Endothelial cell of umbilical vein (primary cell): Measurements from ENCODE around the gene SFPQ. TPM values are rescaled to one million over a fixed set of nuclear protein-coding genes. Genes with fewer than 3 reads are reported as not detected.

Experiments used
- BruUV-seq: library from RNA; stranded (reverse); fragments of 400-500 nt; replicated peaks from 2 replicates; lab custom pipeline; 2021; lab: Mats Ljungman, UMichigan
- CTCF ChIA-PET: fragments of 300-600, 350-600 bp; sonication (Branson Sonifier 250); formaldehyde crosslinking; loops from one replicate; lab custom pipeline; 2021; ENCODE audit warnings: antibody characterized with exemption, inconsistent platforms; lab: Charles Lee
- POLR2A ChIA-PET: fragments of 300-600, 350-600 bp; sonication (Branson Sonifier 250); formaldehyde crosslinking; loops from one replicate; lab custom pipeline; 2021; ENCODE audit warnings: antibody characterized with exemption, inconsistent platforms; lab: Charles Lee
- DNase-seq: peaks from one replicate; pipeline ENCODE4 v3.0.0-alpha.2; 2011; ENCODE audit warnings: low read depth, low spot score
- FAIRE-seq: peaks from 2 replicates; lab custom pipeline; 2011; peaks lifted over from hg19 to GRCh38; lab: Jason Lieb, UNC
- H2AFZ ChIP-seq: 2 replicates; pipeline ENCODE4 v1.6.0; 2012; ENCODE audit warnings: low read depth, low read length, control low read depth, inconsistent platforms
- H3K27ac ChIP-seq: 2 replicates; pipeline ENCODE4 v1.5.1; 2011; ENCODE audit warnings: low read depth, mild to moderate bottlenecking, control low read depth, low read length, moderate library complexity; ENCODE audit not compliant: insufficient read depth
- H3K27me3 ChIP-seq, 2 experiments: 2 replicates each; pipeline versions ENCODE4 v1.6.0 to v1.6.1; 2011; ENCODE audit warnings: low read length in 2 of 2, mixed read lengths in 1 of 2; ENCODE audit not compliant: control insufficient read depth in 2 of 2, insufficient read depth in 2 of 2
- H3K36me3 ChIP-seq, 2 experiments: 2 replicates in 1 of 2; 3 replicates in 1 of 2; pipeline ENCODE4 v1.5.1; 2011; ENCODE audit warnings: low read length in 2 of 2, mild to moderate bottlenecking in 1 of 2, moderate library complexity in 1 of 2; ENCODE audit not compliant: control insufficient read depth in 2 of 2, insufficient read depth in 2 of 2; ENCODE audit errors: extremely low read depth in 1 of 2
- H3K4me1 ChIP-seq: 3 replicates; pipeline ENCODE4 v1.5.1; 2011; ENCODE audit warnings: mild to moderate bottlenecking, low read length; ENCODE audit not compliant: control insufficient read depth, insufficient read depth; ENCODE audit errors: extremely low read depth
- H3K4me2 ChIP-seq: 2 replicates; pipeline ENCODE4 v1.6.1; 2011; ENCODE audit warnings: low read length, control low read depth, mixed read lengths; ENCODE audit not compliant: insufficient read depth
- H3K4me3 ChIP-seq, 3 experiments: fragments of 200-600 bp in 1 of 3; sonication (generic), shearing (Covaris generic) in 1 of 3; replicated peaks in 1 of 3; 2 replicates each; pipeline ENCODE4 v1.5.1; 2011 to 2016; ENCODE audit warnings: control low read depth in 3 of 3, low read length in 3 of 3, mild to moderate bottlenecking in 2 of 3, inconsistent platforms in 1 of 3, low read depth in 1 of 3, moderate library complexity in 1 of 3; ENCODE audit not compliant: insufficient read depth in 1 of 3
- H3K79me2 ChIP-seq: 2 replicates; pipeline ENCODE4 v1.6.0; 2012; ENCODE audit warnings: low read length, inconsistent platforms; ENCODE audit not compliant: control insufficient read depth, insufficient read depth
- H3K9ac ChIP-seq: replicated peaks from 2 replicates; pipeline ENCODE3; 2011; ENCODE audit warnings: low read length, control low read depth; ENCODE audit not compliant: insufficient read depth; ENCODE audit errors: extremely low read depth
- H3K9me1 ChIP-seq: replicated peaks from 3 replicates; pipeline ENCODE4 v1.6.0; 2011; ENCODE audit warnings: mild to moderate bottlenecking, low read length; ENCODE audit not compliant: control insufficient read depth, insufficient read depth; ENCODE audit errors: extremely low read depth
- H3K9me3 ChIP-seq: replicated peaks from 2 replicates; pipeline ENCODE4 v1.5.1; 2012; ENCODE audit warnings: low read length, inconsistent platforms; ENCODE audit not compliant: control insufficient read depth, insufficient read depth
- H4K20me1 ChIP-seq: replicated peaks from 2 replicates; pipeline ENCODE3; 2011; ENCODE audit warnings: mild to moderate bottlenecking, low read length; ENCODE audit not compliant: control insufficient read depth, insufficient read depth; ENCODE audit errors: extremely low read depth
- EZH2 ChIP-seq: IDR thresholded peaks from 2 replicates; pipeline ENCODE4 v1.6.1; 2012; ENCODE audit warnings: borderline replicate concordance, low read depth, mild to moderate bottlenecking, moderate library complexity, low read length, inconsistent platforms; ENCODE audit not compliant: severe bottlenecking
- FOS ChIP-seq: IDR thresholded peaks from 2 replicates; pipeline ENCODE4 v1.6.1; 2011; ENCODE audit warnings: mild to moderate bottlenecking, low read length, moderate library complexity, borderline replicate concordance; ENCODE audit not compliant: insufficient read depth
- GATA2 ChIP-seq: IDR thresholded peaks from 2 replicates; pipeline ENCODE4 v1.7.0; 2011; ENCODE audit warnings: low read depth, mild to moderate bottlenecking, moderate library complexity, mixed read lengths, low read length; ENCODE audit not compliant: insufficient read length, insufficient read depth
- JUN ChIP-seq: IDR thresholded peaks from 2 replicates; pipeline ENCODE4 v1.6.1; 2011; ENCODE audit warnings: borderline replicate concordance, low read depth; ENCODE audit not compliant: insufficient read length, insufficient read depth
- MYC ChIP-seq: IDR thresholded peaks from one replicate; pipeline ENCODE4 v1.6.1; 2011; ENCODE audit warnings: mild to moderate bottlenecking, low read depth, low read length
- POLR2A ChIP-seq: IDR thresholded peaks from 2 replicates; pipeline ENCODE4 v1.6.1; 2012; ENCODE audit warnings: low read depth, mild to moderate bottlenecking, control low read depth, low read length
- POLR2AphosphoS5 ChIP-seq: IDR thresholded peaks from 2 replicates; pipeline ENCODE4 v1.6.1; 2012; ENCODE audit warnings: low read depth, mild to moderate bottlenecking, control low read depth, low read length, moderate library complexity; ENCODE audit not compliant: insufficient read depth
- dilution Hi-C: fragments of 300-500 bp; cut with MboI; formaldehyde crosslinking; loops from one replicate; pipeline ENCODE4 v1.15.0; 2019; ENCODE audit warnings: low sequenced_read_pairs; ENCODE audit not compliant: extremely low pct_ligation_motif_present
- intact Hi-C: fragments of 100-400 bp; cut with micrococcal nuclease; formaldehyde crosslinking; loops from one replicate; pipeline ENCODE4 v1.10.0; 2022
- polyA plus RNA-seq, 4 experiments: library from polyadenylated mRNA; depleted of rRNA in 3 of 4; stranded (reverse) in 3 of 4; unstranded in 1 of 4; fragments of >200 nt; gene quantifications; 2 replicates each; pipeline versions ENCODE4 v1.2.1 to v1.2.3, GENCODE V29; 2011 to 2012; ENCODE audit warnings: missing spikeins in 1 of 4
- total RNA-seq: library from RNA; stranded (reverse); gene quantifications from 2 replicates; pipeline ENCODE4 v1.2.3, GENCODE V29; 2021
- TF ChIP-seq, protein P1 (sequence below): IDR thresholded peaks from 2 replicates; pipeline ENCODE4 v1.6.1; 2011; ENCODE audit not compliant: insufficient read depth, insufficient read length
- TF ChIP-seq, protein P2 (sequence below), 2 donors: IDR thresholded peaks; 1 replicate in 1 of 2; 2 replicates in 1 of 2; pipeline ENCODE4 v1.5.1; 2011; ENCODE audit warnings: low read length in 2 of 2, mild to moderate bottlenecking in 2 of 2, moderate library complexity in 2 of 2, control low read depth in 1 of 2, inconsistent platforms in 1 of 2, low read depth in 1 of 2; ENCODE audit not compliant: insufficient read depth in 1 of 2; ENCODE audit errors: extremely low read depth in 1 of 2

The SFPQ gene
- total and polyA plus RNA-seq, 2 donors (not counting 3 experiments of a cell fraction or from before 2014, with no cell fraction given), result 100 to 415 TPM

DNA sequence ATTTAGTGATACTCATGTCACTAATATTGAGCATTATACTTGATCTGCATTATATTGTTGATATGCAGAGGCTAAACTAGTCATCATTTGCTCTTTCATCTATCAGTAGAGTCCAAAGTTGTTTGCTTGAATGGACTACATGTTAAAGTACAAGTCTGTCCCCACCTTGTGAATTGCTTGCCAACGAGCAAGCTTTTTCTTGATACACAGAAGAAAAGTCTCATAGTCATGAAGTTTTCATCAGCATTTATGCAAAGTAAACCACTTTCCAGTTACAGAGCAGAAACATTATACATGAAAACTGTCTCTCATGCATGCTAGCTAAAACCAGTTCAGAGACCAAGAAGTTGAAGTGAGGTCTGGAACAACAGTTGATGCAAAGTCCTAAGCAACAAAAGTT is 13.0 kb downstream of the SFPQ start:
- no peak for TF ChIP-seq POLR2A
- TF ChIP-seq MYC, result no peak
- TF ChIP-seq EZH2, result no peak
- TF ChIP-seq, protein P1, sequence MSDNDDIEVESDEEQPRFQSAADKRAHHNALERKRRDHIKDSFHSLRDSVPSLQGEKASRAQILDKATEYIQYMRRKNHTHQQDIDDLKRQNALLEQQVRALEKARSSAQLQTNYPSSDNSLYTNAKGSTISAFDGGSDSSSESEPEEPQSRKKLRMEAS, result no peak
- TF ChIP-seq JUN, result no peak
- TF ChIP-seq, protein P2, sequence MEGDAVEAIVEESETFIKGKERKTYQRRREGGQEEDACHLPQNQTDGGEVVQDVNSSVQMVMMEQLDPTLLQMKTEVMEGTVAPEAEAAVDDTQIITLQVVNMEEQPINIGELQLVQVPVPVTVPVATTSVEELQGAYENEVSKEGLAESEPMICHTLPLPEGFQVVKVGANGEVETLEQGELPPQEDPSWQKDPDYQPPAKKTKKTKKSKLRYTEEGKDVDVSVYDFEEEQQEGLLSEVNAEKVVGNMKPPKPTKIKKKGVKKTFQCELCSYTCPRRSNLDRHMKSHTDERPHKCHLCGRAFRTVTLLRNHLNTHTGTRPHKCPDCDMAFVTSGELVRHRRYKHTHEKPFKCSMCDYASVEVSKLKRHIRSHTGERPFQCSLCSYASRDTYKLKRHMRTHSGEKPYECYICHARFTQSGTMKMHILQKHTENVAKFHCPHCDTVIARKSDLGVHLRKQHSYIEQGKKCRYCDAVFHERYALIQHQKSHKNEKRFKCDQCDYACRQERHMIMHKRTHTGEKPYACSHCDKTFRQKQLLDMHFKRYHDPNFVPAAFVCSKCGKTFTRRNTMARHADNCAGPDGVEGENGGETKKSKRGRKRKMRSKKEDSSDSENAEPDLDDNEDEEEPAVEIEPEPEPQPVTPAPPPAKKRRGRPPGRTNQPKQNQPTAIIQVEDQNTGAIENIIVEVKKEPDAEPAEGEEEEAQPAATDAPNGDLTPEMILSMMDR (IDR thresholded peaks at IDR 0.05; ENCODE audit: extremely low read depth in 1 of 2, insufficient read depth in 1 of 2, low read depth in 1 of 2, low read length in 2 of 2), result no peak
- no peak for TF ChIP-seq GATA2
- no peak for TF ChIP-seq POLR2AphosphoS5
- TF ChIP-seq FOS, result no peak
- no peaks in the 10 kb centered on the region for H3K9me1 ChIP-seq
- ChIA-PET CTCF (no interaction called here), POLR2A (interaction anchor here (0.6 to 1.3 kb wide), 2 partner anchors 9 to 232 kb away, joined by 3 to 4 read pairs; no protein-coding TSS in a partner anchor)
- H3K4me1 ChIP-seq, result peaks cover 6% of the 10 kb centered on the region
- no peak overlapping the region for H2AFZ ChIP-seq
- no peaks in the 10 kb centered on the region for H3K27me3 ChIP-seq
- intact Hi-C loops, result no loop called here
- dilution Hi-C loops, result no loop called here
- FAIRE-seq (no peak), DNase-seq (no peak)
- peaks cover 61% of the 10 kb centered on the region for H3K79me2 ChIP-seq
- no peak overlapping the region for H3K4me3 ChIP-seq
- H3K27ac ChIP-seq, result no peak overlapping the region
- H4K20me1 ChIP-seq, result peaks cover 51% of the 10 kb centered on the region
- H3K4me2 ChIP-seq, result no peak overlapping the region
- peaks cover 54 to 73% of the 10 kb centered on the region in 2 experiments for H3K36me3 ChIP-seq
- no TSS peak for BruUV-seq
- no peak overlapping the region for H3K9ac ChIP-seq
- no peaks in the 10 kb centered on the region for H3K9me3 ChIP-seq
